OCI-LY1 (cell line): ENCODE data around the gene ELFN2.

Experiments used
- H2AFZ ChIP-seq: fragments of 200-600 bp; sonication (generic), shearing (Covaris generic); 2 replicates; pipeline ENCODE4 v1.6.0; 2014; ENCODE audit warnings: antibody characterized with exemption, mild to moderate bottlenecking, low read length
- H3F3A ChIP-seq: fragments of 200-600 bp; sonication (generic), shearing (Covaris generic); 2 replicates; pipeline ENCODE4 v1.6.0; 2014; ENCODE audit warnings: mild to moderate bottlenecking, antibody characterized with exemption, low read length, moderate library complexity; ENCODE audit not compliant: insufficient read depth
- H3K27ac ChIP-seq: fragments of 200-600 bp; sonication (generic); 2 replicates; pipeline ENCODE4 v1.5.1; 2014; ENCODE audit warnings: low read length, mixed run types, mild to moderate bottlenecking, low read depth; ENCODE audit not compliant: poor library complexity, severe bottlenecking
- H3K27me3 ChIP-seq: fragments of 200-600 bp; sonication (generic); 2 replicates; pipeline ENCODE4 v1.6.0; 2014; ENCODE audit warnings: antibody characterized with exemption, mild to moderate bottlenecking, low read length, moderate library complexity; ENCODE audit not compliant: insufficient read depth
- H3K36me3 ChIP-seq: fragments of 200-600 bp; sonication (generic); 2 replicates; pipeline ENCODE4 v1.6.1; 2014; ENCODE audit warnings: mild to moderate bottlenecking, antibody characterized with exemption, low read length, moderate library complexity, mixed read lengths; ENCODE audit not compliant: insufficient read depth
- H3K4me1 ChIP-seq: fragments of 200-600 bp; sonication (generic); 2 replicates; pipeline ENCODE4 v1.5.1; 2014; ENCODE audit warnings: mild to moderate bottlenecking, low read length, moderate library complexity; ENCODE audit not compliant: insufficient read depth, severe bottlenecking
- H3K4me2 ChIP-seq: fragments of 200-600 bp; sonication (generic), shearing (Covaris generic); 2 replicates; pipeline ENCODE4 v1.6.1; 2014; ENCODE audit warnings: low read length
- H3K4me3 ChIP-seq: fragments of 200-600 bp; sonication (generic); 2 replicates; pipeline ENCODE4 v1.5.1; 2014; ENCODE audit warnings: low read length, low read depth, mild to moderate bottlenecking, mixed read lengths; ENCODE audit not compliant: poor library complexity, severe bottlenecking
- H3K79me2 ChIP-seq: fragments of 200-600 bp; shearing (Covaris generic); 2 replicates; pipeline ENCODE4 v1.6.1; 2016; ENCODE audit warnings: mixed run types, low read length, mixed read lengths; ENCODE audit not compliant: insufficient read depth
- H3K9ac ChIP-seq: fragments of 200-600 bp; sonication (generic), shearing (Covaris generic); 2 replicates; pipeline ENCODE4 v1.6.1; 2014; ENCODE audit warnings: mild to moderate bottlenecking, low read length, mixed read lengths
- H3K9me2 ChIP-seq: fragments of 200-600 bp; sonication (generic), shearing (Covaris generic); 2 replicates; pipeline ENCODE4 v1.6.1; 2014; ENCODE audit warnings: low read depth, mild to moderate bottlenecking, low read length, mixed read lengths
- H3K9me3 ChIP-seq: fragments of 200-600 bp; shearing (Covaris generic); 2 replicates; pipeline ENCODE4 v1.6.1; 2014; ENCODE audit warnings: low read length, mixed read lengths
- H4K20me1 ChIP-seq: fragments of 200-600 bp; sonication (generic), shearing (Covaris generic); 2 replicates; pipeline ENCODE4 v1.6.0; 2016; ENCODE audit warnings: mild to moderate bottlenecking, low read length; ENCODE audit not compliant: insufficient read depth
- EZH2 ChIP-seq: fragments of 200-600 bp; sonication (generic), shearing (Covaris generic); IDR thresholded peaks from 2 replicates; pipeline ENCODE4 v1.8.0; 2017; ENCODE audit warnings: borderline replicate concordance, mixed run types, mild to moderate bottlenecking, antibody characterized with exemption, low read length, moderate library complexity, mixed read lengths
- TF ChIP-seq, protein P1 (sequence below): fragments of 200-600 bp; sonication (generic), shearing (Covaris generic); IDR thresholded peaks from 2 replicates; pipeline ENCODE4 v1.5.1; 2017; ENCODE audit warnings: mild to moderate bottlenecking, antibody characterized with exemption, low read length, moderate library complexity, mixed read lengths

ELFN2 gene

DNA sequence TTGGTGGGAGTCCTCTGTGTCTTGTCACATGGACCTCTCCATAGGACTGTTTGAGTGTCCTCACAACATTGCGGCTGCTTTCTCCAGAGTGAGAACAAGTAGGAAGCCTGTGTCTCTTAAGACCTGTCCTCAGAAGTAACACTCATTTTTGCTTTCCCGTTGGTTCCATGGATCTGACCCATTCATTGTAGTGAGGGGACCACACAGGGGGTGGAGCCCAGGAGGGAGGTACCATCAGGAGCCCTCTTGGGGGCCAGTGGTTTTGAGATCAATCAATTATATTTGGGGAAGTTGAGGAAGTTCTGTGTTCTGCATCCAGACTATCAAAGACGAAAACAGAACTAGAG lies 5.4 kb upstream of the ELFN2 start:
- Histone ChIP-seq H4K20me1 (no peaks in the 10 kb centered on the region), H3K27ac (no peak overlapping the region), H3K9ac (no peak overlapping the region), H3F3A (no peaks in the 10 kb centered on the region), H3K4me2 (no peak overlapping the region), H3K9me2 (no peaks in the 10 kb centered on the region), H3K36me3 (no peaks in the 10 kb centered on the region), H3K4me1 (no peaks in the 10 kb centered on the region), H3K79me2 (no peaks in the 10 kb centered on the region), H2AFZ (no peak overlapping the region), H3K9me3 (no peaks in the 10 kb centered on the region), H3K27me3 (no peaks in the 10 kb centered on the region; the same call in 1 of the 2 replicates), H3K4me3 (no peak overlapping the region)
- TF ChIP-seq, protein P1, sequence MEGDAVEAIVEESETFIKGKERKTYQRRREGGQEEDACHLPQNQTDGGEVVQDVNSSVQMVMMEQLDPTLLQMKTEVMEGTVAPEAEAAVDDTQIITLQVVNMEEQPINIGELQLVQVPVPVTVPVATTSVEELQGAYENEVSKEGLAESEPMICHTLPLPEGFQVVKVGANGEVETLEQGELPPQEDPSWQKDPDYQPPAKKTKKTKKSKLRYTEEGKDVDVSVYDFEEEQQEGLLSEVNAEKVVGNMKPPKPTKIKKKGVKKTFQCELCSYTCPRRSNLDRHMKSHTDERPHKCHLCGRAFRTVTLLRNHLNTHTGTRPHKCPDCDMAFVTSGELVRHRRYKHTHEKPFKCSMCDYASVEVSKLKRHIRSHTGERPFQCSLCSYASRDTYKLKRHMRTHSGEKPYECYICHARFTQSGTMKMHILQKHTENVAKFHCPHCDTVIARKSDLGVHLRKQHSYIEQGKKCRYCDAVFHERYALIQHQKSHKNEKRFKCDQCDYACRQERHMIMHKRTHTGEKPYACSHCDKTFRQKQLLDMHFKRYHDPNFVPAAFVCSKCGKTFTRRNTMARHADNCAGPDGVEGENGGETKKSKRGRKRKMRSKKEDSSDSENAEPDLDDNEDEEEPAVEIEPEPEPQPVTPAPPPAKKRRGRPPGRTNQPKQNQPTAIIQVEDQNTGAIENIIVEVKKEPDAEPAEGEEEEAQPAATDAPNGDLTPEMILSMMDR = no peak
- no peak for TF ChIP-seq EZH2

DNA sequence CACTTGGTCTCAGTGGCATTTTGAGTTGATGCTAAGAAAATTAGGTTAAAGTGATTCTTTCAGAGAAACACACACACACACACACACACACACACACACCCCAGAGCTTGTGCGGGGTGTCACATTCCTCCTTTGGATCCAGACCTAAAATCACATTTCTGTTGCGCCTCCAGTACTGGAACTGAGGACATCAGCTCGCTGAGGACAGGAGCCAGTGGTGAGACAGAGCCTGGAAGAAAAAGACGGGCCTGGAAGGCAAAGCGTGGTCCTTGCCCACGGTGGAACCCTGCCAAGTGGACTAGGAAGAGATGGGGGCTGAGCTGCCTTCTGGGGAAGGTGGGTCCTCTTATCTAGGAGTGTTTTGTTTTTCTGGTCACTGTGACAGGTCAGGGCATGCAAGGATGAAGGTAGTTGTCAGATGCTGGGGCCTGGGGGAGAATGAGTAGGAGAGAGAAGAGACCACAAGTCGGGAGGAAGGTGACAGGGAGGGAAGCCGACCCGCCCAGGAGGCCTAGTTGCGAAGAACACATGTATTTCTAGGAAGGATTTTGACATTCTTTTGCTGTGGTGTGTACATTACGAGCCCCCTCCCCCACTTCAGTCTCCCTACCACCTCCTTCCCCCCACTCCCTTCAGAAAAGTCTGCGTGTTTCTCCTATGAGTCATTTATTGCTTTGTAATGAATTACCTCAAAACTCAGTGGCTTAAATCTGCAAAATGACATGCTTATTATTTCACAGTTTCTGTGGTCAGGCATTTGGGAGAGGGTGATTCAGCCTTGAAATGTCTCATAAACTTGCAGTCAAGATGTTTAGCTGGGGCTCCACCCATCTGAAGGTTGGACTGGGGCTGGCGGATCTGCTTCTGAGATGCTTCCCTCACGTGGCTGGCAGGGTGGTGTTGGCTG lies 4.8 kb upstream of the ELFN2 start:
- no peaks in the 10 kb centered on the region for H3K9me2 ChIP-seq
- no peak for TF ChIP-seq EZH2
- H3K36me3 ChIP-seq = no peaks in the 10 kb centered on the region
- no peak overlapping the region for H3K9ac ChIP-seq
- no peak overlapping the region for H3K27ac ChIP-seq
- no peaks in the 10 kb centered on the region; the same call in 1 of the 2 replicates for H3K27me3 ChIP-seq
- no peaks in the 10 kb centered on the region for H3K4me1 ChIP-seq
- H3F3A ChIP-seq = no peaks in the 10 kb centered on the region
- H3K79me2 ChIP-seq = no peaks in the 10 kb centered on the region
- no peaks in the 10 kb centered on the region for H4K20me1 ChIP-seq
- H3K4me3 ChIP-seq = no peak overlapping the region
- no peak overlapping the region for H3K4me2 ChIP-seq
- no peak overlapping the region for H2AFZ ChIP-seq
- H3K9me3 ChIP-seq = no peaks in the 10 kb centered on the region

GRCh38 chr22:37431366-37431765 lies 4.1 kb upstream of the ELFN2 start:
- H3K4me3 ChIP-seq = no peak overlapping the region
- H3K4me2 ChIP-seq = no peak overlapping the region
- no peak overlapping the region for H3K27ac ChIP-seq
- no peaks in the 10 kb centered on the region for H4K20me1 ChIP-seq
- no peaks in the 10 kb centered on the region for H3K79me2 ChIP-seq
- no peak overlapping the region for H2AFZ ChIP-seq
- no peaks in the 10 kb centered on the region for H3F3A ChIP-seq
- H3K9me3 ChIP-seq = no peaks in the 10 kb centered on the region
- no peaks in the 10 kb centered on the region for H3K4me1 ChIP-seq
- H3K9ac ChIP-seq = no peak overlapping the region
- H3K27me3 ChIP-seq = no peaks in the 10 kb centered on the region; the same call in 1 of the 2 replicates
- no peaks in the 10 kb centered on the region for H3K36me3 ChIP-seq
- no peaks in the 10 kb centered on the region for H3K9me2 ChIP-seq
- TF ChIP-seq EZH2 = no peak
- TF ChIP-seq, protein P1 = no peak
